ENCODE results near the gene IL7R.

Gene IL7R

GRCh38 chr5:35826554-35826953 lies 30.1 kb upstream of the IL7R start:
- TF ChIP-seq GATA2 (IDR thresholded peaks at IDR 0.05; ENCODE audit: low read depth, low read length) (no peak), GATA3 (IDR thresholded peaks at IDR 0.05; ENCODE audit: low read depth, low read length) (no peak)

GRCh38 chr5:35828082-35828598 lies 28.6 kb upstream of the IL7R start:
- TF ChIP-seq GATA3 (IDR thresholded peaks at IDR 0.05; ENCODE audit: low read depth, low read length) (no peak), GATA2 (IDR thresholded peaks at IDR 0.05; ENCODE audit: low read depth, low read length) (no peak)

DNA sequence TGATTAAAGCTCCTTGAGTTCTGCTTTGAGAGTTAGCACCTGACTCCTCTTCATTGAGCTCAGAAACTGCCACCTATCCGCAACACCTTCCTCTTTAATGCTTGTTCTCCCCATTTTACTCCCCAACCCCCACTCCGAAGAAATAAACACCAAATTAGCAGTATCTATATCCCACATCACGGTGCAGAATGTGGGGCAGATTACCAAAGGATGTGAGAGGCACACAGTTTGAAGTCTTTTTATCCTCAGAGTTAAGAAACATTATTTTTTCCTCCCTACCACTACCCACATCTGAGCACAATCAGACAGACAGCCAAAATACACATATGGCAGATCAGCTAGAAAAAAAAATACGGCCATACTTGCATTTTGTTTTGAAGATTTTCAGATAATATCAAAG lies 26.1 kb upstream of the IL7R start:
- TF ChIP-seq GATA2 (IDR thresholded peaks at IDR 0.05; ENCODE audit: low read depth, low read length) (no peak), GATA3 (IDR thresholded peaks at IDR 0.05; ENCODE audit: low read depth, low read length) (no peak)

GRCh38 chr5:35832762-35833161 lies 23.9 kb upstream of the IL7R start:
- TF ChIP-seq GATA3 (IDR thresholded peaks at IDR 0.05; ENCODE audit: low read depth, low read length) (no peak), GATA2 (IDR thresholded peaks at IDR 0.05; ENCODE audit: low read depth, low read length) (no peak)

- no peak for TF ChIP-seq GATA2 (IDR thresholded peaks at IDR 0.05; ENCODE audit: low read depth, low read length)
Observed at GRCh38 chr5:35833224-35833623, 23.5 kb upstream of the IL7R start.

GRCh38 chr5:35835796-35836742 lies 20.6 kb upstream of the IL7R start:
- TF ChIP-seq GATA2 (IDR thresholded peaks at IDR 0.05; ENCODE audit: low read depth, low read length) = no peak
- TF ChIP-seq GATA3 (IDR thresholded peaks at IDR 0.05; ENCODE audit: low read depth, low read length) = no peak

- no peak for TF ChIP-seq GATA3 (IDR thresholded peaks at IDR 0.05; ENCODE audit: low read depth, low read length)
- no peak for TF ChIP-seq GATA2 (IDR thresholded peaks at IDR 0.05; ENCODE audit: low read depth, low read length)
Observed at GRCh38 chr5:35838370-35839042, 18.2 kb upstream of the IL7R start.

GRCh38 chr5:35842856-35843255 lies 13.8 kb upstream of the IL7R start:
- no peak for TF ChIP-seq GATA3 (IDR thresholded peaks at IDR 0.05; ENCODE audit: low read depth, low read length)
- no peak for TF ChIP-seq GATA2 (IDR thresholded peaks at IDR 0.05; ENCODE audit: low read depth, low read length)

DNA sequence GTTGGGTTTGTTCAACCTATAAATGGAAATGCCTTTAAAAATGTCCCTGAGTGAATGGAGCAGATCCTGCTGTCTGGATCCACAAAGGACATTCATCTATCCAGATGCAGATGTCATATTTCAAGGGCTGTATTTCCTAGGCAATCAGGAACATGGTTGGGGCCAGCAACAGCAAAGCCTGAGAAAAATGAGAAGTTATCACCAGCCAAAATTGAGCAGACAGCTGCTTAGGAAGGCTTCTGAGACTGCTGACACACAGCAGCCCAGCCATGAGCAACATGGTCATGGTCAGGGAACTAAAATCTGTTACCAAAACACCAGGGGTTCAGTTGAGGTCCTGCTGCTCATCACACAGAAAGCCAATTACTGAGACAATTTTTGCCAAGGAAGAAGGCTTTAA lies 9.2 kb upstream of the IL7R start:
- no peak for TF ChIP-seq GATA3 (IDR thresholded peaks at IDR 0.05; ENCODE audit: low read depth, low read length)
- no peak for TF ChIP-seq GATA2 (IDR thresholded peaks at IDR 0.05; ENCODE audit: low read depth, low read length)

GRCh38 chr5:35847961-35848360 lies 8.7 kb upstream of the IL7R start:
- no peak for TF ChIP-seq GATA3 (IDR thresholded peaks at IDR 0.05; ENCODE audit: low read depth, low read length)
- TF ChIP-seq GATA2 (IDR thresholded peaks at IDR 0.05; ENCODE audit: low read depth, low read length) = no peak

DNA sequence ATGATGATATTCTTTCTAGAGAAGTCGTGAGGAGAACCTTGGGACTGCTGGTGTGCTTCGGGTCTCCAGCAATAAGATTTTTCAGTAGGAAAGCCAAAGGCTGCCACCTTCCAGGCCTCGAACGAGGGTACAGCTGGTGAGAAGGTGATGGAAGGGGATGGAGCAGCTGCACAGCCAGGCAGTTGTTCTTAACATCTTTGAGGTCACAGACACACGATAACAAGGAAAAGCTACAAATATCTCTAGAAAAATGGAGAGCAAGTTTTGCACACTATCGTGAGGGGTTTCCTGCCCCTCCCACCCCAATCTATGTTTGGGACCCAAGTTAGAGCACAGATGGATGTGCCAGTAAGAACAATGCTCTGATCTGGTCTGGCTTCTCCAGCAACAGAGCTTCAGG lies 6.8 kb upstream of the IL7R start:
- no peak for TF ChIP-seq GATA3 (IDR thresholded peaks at IDR 0.05; ENCODE audit: low read depth, low read length)
- no peak for TF ChIP-seq GATA2 (IDR thresholded peaks at IDR 0.05; ENCODE audit: low read depth, low read length)

DNA sequence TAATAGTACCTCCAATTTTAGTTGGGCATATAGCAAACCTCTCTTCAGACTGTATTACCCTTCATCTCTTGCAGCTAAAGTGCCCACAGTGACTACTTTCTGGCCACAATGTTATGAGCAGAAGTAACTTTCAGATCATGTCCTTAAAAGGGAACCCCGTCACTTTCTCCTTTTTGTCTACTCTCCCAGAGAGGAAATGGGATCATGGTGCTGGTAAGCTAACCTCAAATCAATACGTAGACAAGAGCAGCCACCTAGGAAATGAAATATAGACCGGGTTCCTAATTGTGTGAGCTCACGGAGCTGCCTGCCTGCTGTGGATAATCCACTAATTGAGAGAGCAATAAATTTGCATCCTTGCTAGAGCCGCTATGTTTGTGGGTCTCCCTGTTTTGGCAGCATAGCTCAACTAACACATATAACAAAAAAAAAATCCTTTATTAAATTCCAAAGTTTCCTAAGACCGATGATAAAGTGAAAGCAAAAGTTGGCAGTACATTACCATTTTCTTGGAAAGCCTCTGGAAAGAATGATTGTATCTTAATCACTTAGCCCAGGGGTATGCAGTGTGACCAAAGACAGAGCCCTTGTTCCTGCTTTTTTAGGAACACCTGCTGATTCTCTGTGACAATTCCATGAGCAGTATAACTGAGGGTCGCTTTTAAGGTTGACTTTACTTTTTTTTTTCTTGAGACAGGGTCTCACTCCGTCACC lies 5.6 kb upstream of the IL7R start:
- TF ChIP-seq GATA3 (IDR thresholded peaks at IDR 0.05; ENCODE audit: low read depth, low read length) = no peak
- TF ChIP-seq GATA2 (IDR thresholded peaks at IDR 0.05; ENCODE audit: low read depth, low read length) = no peak

GRCh38 chr5:35852084-35852734 lies 4.5 kb upstream of the IL7R start:
- TF ChIP-seq GATA3 (IDR thresholded peaks at IDR 0.05; ENCODE audit: low read depth, low read length) (no peak), GATA2 (IDR thresholded peaks at IDR 0.05; ENCODE audit: low read depth, low read length) (no peak)

DNA sequence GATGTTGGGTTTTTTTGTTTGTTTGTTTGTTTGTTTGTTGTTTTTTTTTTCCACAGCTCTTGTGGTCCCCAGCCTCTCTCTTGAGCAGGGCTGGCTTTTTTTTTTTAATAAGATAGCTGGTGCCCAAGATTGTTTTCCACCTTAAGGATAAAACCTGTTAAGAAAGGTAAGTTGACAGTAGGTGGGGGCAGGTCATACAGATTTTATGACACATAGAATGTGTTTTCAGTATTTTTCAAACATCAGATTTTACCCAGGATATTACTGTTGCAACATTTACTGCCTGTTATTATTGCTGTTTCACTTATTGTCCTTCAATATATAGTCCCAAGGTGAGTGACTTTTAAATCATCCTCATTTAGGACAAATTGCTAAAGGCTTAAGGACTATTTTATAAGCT lies 3.9 kb upstream of the IL7R start:
- TF ChIP-seq GATA3 (IDR thresholded peaks at IDR 0.05; ENCODE audit: low read depth, low read length) = no peak
- no peak for TF ChIP-seq GATA2 (IDR thresholded peaks at IDR 0.05; ENCODE audit: low read depth, low read length)
